Ascending aorta (tissue), 2 donors: ENCODE results near the gene AKT1S1. TPM values are rescaled to one million over a fixed set of nuclear protein-coding genes. Genes with fewer than 3 reads are reported as not detected.

ENCODE experiments used
- DNase-seq, 2 donors: peaks; one replicate each; pipeline ENCODE4 v3.0.0-alpha.2; 2019; ENCODE audit warnings: low spot score in 2 of 2
- H3K27ac ChIP-seq, 2 donors: fragments of 200-600 bp; sonication (generic); one replicate each; pipeline ENCODE4 v1.5.1; 2016 to 2017; ENCODE audit warnings: mild to moderate bottlenecking in 1 of 2
- H3K27me3 ChIP-seq: fragments of 200-600 bp; sonication (generic); one replicate; pipeline ENCODE4 v1.5.1; 2017
- H3K36me3 ChIP-seq, 2 donors: fragments of 200-600 bp; sonication (generic); one replicate each; pipeline ENCODE4 v1.5.1; 2016
- H3K4me1 ChIP-seq, 2 donors: fragments of 200-600 bp; sonication (generic); one replicate each; pipeline ENCODE4 v1.5.1; 2016 to 2017; ENCODE audit warnings: mild to moderate bottlenecking in 1 of 2
- H3K4me3 ChIP-seq, 2 donors: fragments of 200-600 bp; sonication (generic); one replicate each; pipeline ENCODE4 v1.5.1; 2016 to 2017; ENCODE audit warnings: mild to moderate bottlenecking in 1 of 2
- H3K9me3 ChIP-seq, 2 donors: fragments of 200-600 bp; sonication (generic); one replicate each; pipeline ENCODE4 v1.5.1; 2016
- intact Hi-C: fragments of 100-400 bp; cut with DNase I; formaldehyde crosslinking; loops from one replicate; pipeline ENCODE4 v1.15.1; 2023
- total RNA-seq: library from RNA; depleted of rRNA; stranded (reverse); fragments of >200 nt; gene quantifications from one replicate; pipeline ENCODE4 v1.1.0, GENCODE V29; 2016
- TF ChIP-seq, protein P1 (sequence below), 3 experiments: fragments of 200-600 bp in 2 of 3; fragments of 450-650 bp in 1 of 3; sonication (generic) in 2 of 3; IDR thresholded peaks; one replicate each; pipeline ENCODE4 v1.5.1; 2016 to 2019; ENCODE audit warnings: antibody characterized with exemption in 3 of 3, mild to moderate bottlenecking in 1 of 3, moderate library complexity in 1 of 3

AKT1S1 gene
- total RNA-seq, 1 donor from 2014 or later = 12.8 TPM

GRCh38 chr19:49837009-49837310, 40.2 kb downstream of the AKT1S1 start:
- no peaks in the 10 kb centered on the region for H3K4me1 ChIP-seq
- no peaks in the 10 kb centered on the region for H3K27me3 ChIP-seq
- DNase-seq = no peak
- no peak overlapping the region for H3K4me3 ChIP-seq
- H3K9me3 ChIP-seq = no peaks in the 10 kb centered on the region
- peaks cover 54 to 84% of the 10 kb centered on the region in 2 donors for H3K36me3 ChIP-seq
- intact Hi-C loops = no loop called here
- H3K27ac ChIP-seq = no peak overlapping the region
- TF ChIP-seq, protein P1, sequence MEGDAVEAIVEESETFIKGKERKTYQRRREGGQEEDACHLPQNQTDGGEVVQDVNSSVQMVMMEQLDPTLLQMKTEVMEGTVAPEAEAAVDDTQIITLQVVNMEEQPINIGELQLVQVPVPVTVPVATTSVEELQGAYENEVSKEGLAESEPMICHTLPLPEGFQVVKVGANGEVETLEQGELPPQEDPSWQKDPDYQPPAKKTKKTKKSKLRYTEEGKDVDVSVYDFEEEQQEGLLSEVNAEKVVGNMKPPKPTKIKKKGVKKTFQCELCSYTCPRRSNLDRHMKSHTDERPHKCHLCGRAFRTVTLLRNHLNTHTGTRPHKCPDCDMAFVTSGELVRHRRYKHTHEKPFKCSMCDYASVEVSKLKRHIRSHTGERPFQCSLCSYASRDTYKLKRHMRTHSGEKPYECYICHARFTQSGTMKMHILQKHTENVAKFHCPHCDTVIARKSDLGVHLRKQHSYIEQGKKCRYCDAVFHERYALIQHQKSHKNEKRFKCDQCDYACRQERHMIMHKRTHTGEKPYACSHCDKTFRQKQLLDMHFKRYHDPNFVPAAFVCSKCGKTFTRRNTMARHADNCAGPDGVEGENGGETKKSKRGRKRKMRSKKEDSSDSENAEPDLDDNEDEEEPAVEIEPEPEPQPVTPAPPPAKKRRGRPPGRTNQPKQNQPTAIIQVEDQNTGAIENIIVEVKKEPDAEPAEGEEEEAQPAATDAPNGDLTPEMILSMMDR (IDR thresholded peaks at IDR 0.05) = no peak

- intact Hi-C loops = no loop called here
- Histone ChIP-seq H3K9me3 (no peaks in the 10 kb centered on the region), H3K27me3 (no peaks in the 10 kb centered on the region), H3K4me1 (no peaks in the 10 kb centered on the region), H3K4me3 (no peak overlapping the region), H3K36me3 (peaks cover 59 to 90% of the 10 kb centered on the region in 2 donors), H3K27ac (no peak overlapping the region)
- no peak for DNase-seq
- TF ChIP-seq, protein P1 (IDR thresholded peaks at IDR 0.05) = no peak
Measured at GRCh38 chr19:49836176-49837008, 40.8 kb downstream of the AKT1S1 start.

DNA sequence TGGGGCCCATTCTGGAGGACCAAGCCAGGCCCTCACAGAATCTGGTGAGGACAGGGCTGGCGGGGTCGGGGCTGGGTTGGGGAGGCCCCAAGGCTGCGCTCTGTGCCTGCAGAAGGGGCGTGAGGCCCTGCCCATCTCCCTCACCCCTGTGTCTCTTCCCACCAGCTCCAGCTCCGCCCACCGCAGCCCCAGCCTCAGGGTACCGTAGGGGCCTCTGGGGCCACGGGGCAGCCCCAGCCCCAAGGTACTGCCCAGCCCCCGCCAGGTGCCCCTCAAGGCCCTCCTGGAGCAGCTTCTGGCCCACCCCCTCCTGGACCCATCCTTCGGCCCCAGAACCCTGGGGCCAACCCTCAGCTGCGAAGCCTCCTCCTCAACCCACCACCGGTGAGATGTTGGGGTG, 41.6 kb downstream of the AKT1S1 start:
- Histone ChIP-seq H3K27me3 (no peaks in the 10 kb centered on the region), H3K27ac (no peak overlapping the region), H3K36me3 (peaks cover 67 to 93% of the 10 kb centered on the region in 2 donors)

DNA sequence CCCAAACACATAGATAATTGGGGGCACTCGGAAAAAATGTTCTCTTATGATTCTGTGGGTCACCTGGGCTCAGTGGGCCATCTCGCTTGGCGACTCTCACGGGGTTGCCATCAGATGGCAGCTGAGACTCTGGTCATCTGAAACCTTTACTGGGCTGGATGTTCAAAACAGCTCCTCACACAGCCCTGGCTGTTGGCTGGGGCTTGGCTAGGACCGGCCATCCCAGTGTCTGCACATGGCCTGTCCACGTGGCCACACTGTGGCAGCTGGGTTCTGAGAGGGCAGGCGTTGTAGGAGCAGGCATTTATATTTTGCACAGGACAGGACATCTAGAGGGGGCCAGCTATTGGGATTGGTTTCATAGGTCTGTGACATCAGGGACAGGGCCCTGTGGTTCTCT, 43.6 kb downstream of the AKT1S1 start:
- DNase-seq = no peak
- H3K36me3 ChIP-seq = peaks cover 84 to 95% of the 10 kb centered on the region in 2 donors
- H3K27me3 ChIP-seq = no peaks in the 10 kb centered on the region
- TF ChIP-seq, protein P1 (IDR thresholded peaks at IDR 0.05) = no peak
- no peaks in the 10 kb centered on the region for H3K4me1 ChIP-seq
- intact Hi-C loops = no loop called here
- H3K27ac ChIP-seq = no peak overlapping the region
- H3K4me3 ChIP-seq = no peak overlapping the region
- no peaks in the 10 kb centered on the region for H3K9me3 ChIP-seq

More for the DNA sequence above, 41.6 kb downstream of the AKT1S1 start:
- H3K9me3 ChIP-seq = no peaks in the 10 kb centered on the region
- no peaks in the 10 kb centered on the region for H3K4me1 ChIP-seq
- intact Hi-C loops = no loop called here
- H3K4me3 ChIP-seq = no peak overlapping the region
- DNase-seq = no peak
- TF ChIP-seq, protein P1 (IDR thresholded peaks at IDR 0.05) = no peak

GRCh38 chr19:49832556-49832955, 44.6 kb downstream of the AKT1S1 start:
- Histone ChIP-seq H3K27ac (no peak overlapping the region), H3K36me3 (peaks cover 81 to 90% of the 10 kb centered on the region in 2 donors), H3K4me1 (no peaks in the 10 kb centered on the region), H3K4me3 (no peak overlapping the region), H3K27me3 (no peaks in the 10 kb centered on the region), H3K9me3 (no peaks in the 10 kb centered on the region)
- intact Hi-C loops = no loop called here
- no peak for DNase-seq
- TF ChIP-seq, protein P1 (IDR thresholded peaks at IDR 0.05) = no peak
